Activated naive CD4-positive, alpha-beta T cell treated with anti-CD3 and anti-CD28 coated beads for 36 hours (primary cell): ENCODE data around the gene MEIS1. TPM values are rescaled to one million over a fixed set of nuclear protein-coding genes. Genes with fewer than 3 reads are reported as not detected.
"Not testable (repeated sequence)": the region's sequence is repeated elsewhere in the genome, so short reads cannot be mapped to it uniquely, and the experiment has no call there.

Source experiments
- CTCF ChIA-PET: fragments of 350-600 bp; sonication (Branson Sonifier 250); formaldehyde crosslinking; loops from one replicate; lab custom pipeline; 2021; ENCODE audit warnings: antibody characterized with exemption; lab: Charles Lee
- DNase-seq: peaks from one replicate; pipeline ENCODE4 v3.0.0-alpha.2; 2020
- H3K27ac Mint-ChIP-seq: one replicate; pipeline ENCODE4 v1.8.0; 2021; ENCODE audit warnings: mild to moderate bottlenecking, mixed read lengths
- H3K27me3 Mint-ChIP-seq: one replicate; pipeline ENCODE4 v1.8.0; 2021; ENCODE audit warnings: low read depth, mixed read lengths
- H3K36me3 Mint-ChIP-seq: one replicate; pipeline ENCODE4 v1.8.0; 2021; ENCODE audit warnings: low read depth, mixed read lengths
- H3K4me1 Mint-ChIP-seq: one replicate; pipeline ENCODE4 v1.8.0; 2021; ENCODE audit warnings: low read depth, mixed read lengths
- H3K4me3 Mint-ChIP-seq: one replicate; pipeline ENCODE4 v1.8.0; 2021; ENCODE audit warnings: mild to moderate bottlenecking, moderate library complexity, mixed read lengths
- H3K9me3 Mint-ChIP-seq: one replicate; pipeline ENCODE4 v1.8.0; 2021; ENCODE audit warnings: mixed read lengths
- intact Hi-C: fragments of 100-400 bp; cut with micrococcal nuclease; formaldehyde crosslinking; loops from one replicate; pipeline ENCODE4 v1.15.1; 2023
- total RNA-seq, 2 experiments: library from RNA; stranded (reverse); gene quantifications; one replicate each; pipeline ENCODE4 v1.2.3, GENCODE V29; 2021

MEIS1 gene
- total RNA-seq = not detected

DNA sequence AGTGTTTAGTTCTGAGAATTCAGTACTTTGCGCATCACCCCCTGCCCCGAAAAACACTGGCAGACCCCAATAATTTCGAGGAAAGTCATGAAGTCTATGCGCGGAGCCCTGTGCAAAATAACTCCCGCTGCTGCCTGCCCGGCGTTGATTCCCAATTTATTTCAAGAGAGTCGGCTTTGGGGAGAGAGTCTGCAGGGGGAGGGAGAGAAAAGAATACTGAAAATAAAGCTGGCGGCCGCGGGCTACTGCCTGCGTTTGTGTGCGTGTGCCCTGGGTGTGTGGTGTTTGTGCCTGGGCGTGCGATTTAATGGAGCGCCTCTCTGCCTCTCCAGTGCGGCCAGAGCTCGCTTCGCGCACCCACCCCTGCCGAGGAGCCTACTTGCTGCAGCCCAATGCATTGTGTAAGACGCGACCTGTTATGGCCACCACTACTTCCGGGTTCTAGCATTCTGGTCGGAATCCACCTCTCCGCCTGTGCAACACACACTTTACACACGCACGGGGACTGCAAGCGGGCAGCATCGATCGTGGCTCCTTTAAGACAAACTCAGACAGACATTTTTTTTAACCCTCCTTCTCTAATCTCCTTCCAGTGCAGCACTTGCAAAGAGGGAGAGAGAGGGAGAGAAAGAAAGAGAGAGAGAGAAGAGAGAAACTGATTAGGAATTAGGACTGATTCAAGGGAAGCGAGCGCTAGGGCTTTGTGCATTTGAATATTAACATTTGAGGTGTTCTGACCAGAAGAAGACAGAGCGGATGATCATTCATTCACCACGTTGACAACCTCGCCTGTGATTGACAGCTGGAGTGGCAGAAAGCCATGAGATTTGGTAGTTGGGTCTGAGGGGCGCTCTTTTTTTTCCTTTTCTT is at the start of gene MEIS1:
MEIS1 (plus strand) TSS at position 447 of the 870 bp plus-strand sequence. CDS start 732 bp downstream, outside the sequence.
- intact Hi-C loops = loop anchor here (2.0 kb wide), 1 partner anchor 144 kb away; no protein-coding TSS in a partner anchor
- Mint-ChIP-seq H3K27me3 (peaks cover 83% of the 10 kb centered on the region), H3K27ac (no peak within 1 kb of the TSS), H3K9me3 (no peaks in the 10 kb centered on the region), H3K4me3 (peak within 1 kb of the TSS; percentile 68), H3K36me3 (no peaks in the 10 kb centered on the region), H3K4me1 (peaks cover 34% of the 10 kb centered on the region)
- peak; percentile 32 for DNase-seq
- CTCF ChIA-PET = no interaction called here

- H3K4me1 Mint-ChIP-seq = no peaks in the 10 kb centered on the region
- intact Hi-C loops = no loop called here
- no peaks in the 10 kb centered on the region for H3K9me3 Mint-ChIP-seq
- CTCF ChIA-PET = interaction anchor here (0.6 kb wide), 1 partner anchor 155 kb away, joined by 3 read pairs; no protein-coding TSS in a partner anchor
- no peak overlapping the region for H3K4me3 Mint-ChIP-seq
- no peak for DNase-seq
- no peak overlapping the region for H3K27ac Mint-ChIP-seq
- no peaks in the 10 kb centered on the region for H3K27me3 Mint-ChIP-seq
- H3K36me3 Mint-ChIP-seq = no peaks in the 10 kb centered on the region
Measured at GRCh38 chr2:66387016-66387753, 47.7 kb upstream of the MEIS1 start.

GRCh38 chr2:66389651-66390131 is 45.2 kb upstream of the MEIS1 start:
- CTCF ChIA-PET = no interaction called here
- H3K4me3 Mint-ChIP-seq = no peak overlapping the region
- DNase-seq = no peak
- H3K4me1 Mint-ChIP-seq = no peaks in the 10 kb centered on the region
- H3K27ac Mint-ChIP-seq = no peak overlapping the region
- H3K9me3 Mint-ChIP-seq = peaks cover 1% of the 10 kb centered on the region
- H3K27me3 Mint-ChIP-seq = no peaks in the 10 kb centered on the region
- intact Hi-C loops = no loop called here
- H3K36me3 Mint-ChIP-seq = no peaks in the 10 kb centered on the region

GRCh38 chr2:66390152-66390551 is 44.8 kb upstream of the MEIS1 start:
- Mint-ChIP-seq H3K4me3 (no peak overlapping the region), H3K27me3 (no peaks in the 10 kb centered on the region), H3K27ac (no peak overlapping the region), H3K4me1 (no peaks in the 10 kb centered on the region), H3K36me3 (no peaks in the 10 kb centered on the region), H3K9me3 (peaks cover 1% of the 10 kb centered on the region)
- intact Hi-C loops = no loop called here
- DNase-seq = no peak
- CTCF ChIA-PET = interaction anchor here (0.6 kb wide), 1 partner anchor 1358 kb away, joined by 4 read pairs; no protein-coding TSS in a partner anchor

DNA sequence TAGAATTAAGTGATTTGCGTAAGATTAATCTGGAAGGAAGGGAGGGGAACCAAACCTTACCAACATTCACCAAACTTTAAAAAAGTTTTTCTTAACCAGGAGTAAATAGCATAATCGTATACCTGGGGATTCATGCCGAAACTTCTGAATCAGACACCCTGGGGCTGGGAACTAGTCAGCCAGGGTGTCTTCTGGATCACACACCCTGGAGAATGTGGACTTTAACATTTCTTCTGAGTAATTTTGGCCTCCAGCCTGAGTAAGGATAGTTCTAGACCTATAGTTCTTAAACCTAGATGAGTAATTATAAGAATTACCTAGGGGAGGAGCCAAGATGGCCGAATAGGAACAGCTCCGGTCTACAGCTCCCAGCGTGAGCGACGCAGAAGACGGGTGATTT is 44.1 kb upstream of the MEIS1 start:
- Mint-ChIP-seq H3K36me3 (no peaks in the 10 kb centered on the region), H3K27me3 (no peaks in the 10 kb centered on the region), H3K27ac (no peak overlapping the region), H3K9me3 (peaks cover 1% of the 10 kb centered on the region), H3K4me3 (no peak overlapping the region), H3K4me1 (no peaks in the 10 kb centered on the region)
- intact Hi-C loops = no loop called here
- CTCF ChIA-PET = interaction anchor here (0.6 kb wide), 1 partner anchor 1358 kb away, joined by 4 read pairs; no protein-coding TSS in a partner anchor
- no peak for DNase-seq

- not testable (repeated sequence) for H3K4me1 Mint-ChIP-seq, H3K4me3 Mint-ChIP-seq
Measured at GRCh38 chr2:66391240-66391639, 43.7 kb upstream of the MEIS1 start.

GRCh38 chr2:66405473-66405872 is 29.5 kb upstream of the MEIS1 start:
- intact Hi-C loops = no loop called here
- no peaks in the 10 kb centered on the region for H3K36me3 Mint-ChIP-seq
- H3K27ac Mint-ChIP-seq = no peak overlapping the region
- peaks cover 2% of the 10 kb centered on the region for H3K27me3 Mint-ChIP-seq
- CTCF ChIA-PET = no interaction called here
- no peaks in the 10 kb centered on the region for H3K4me1 Mint-ChIP-seq
- DNase-seq = no peak
- H3K4me3 Mint-ChIP-seq = no peak overlapping the region
- H3K9me3 Mint-ChIP-seq = peaks cover 3% of the 10 kb centered on the region

More at GRCh38 chr2:66391240-66391639, 43.7 kb upstream of the MEIS1 start:
- DNase-seq, H3K9me3 Mint-ChIP-seq, H3K27me3 Mint-ChIP-seq, H3K36me3 Mint-ChIP-seq, CTCF ChIA-PET, H3K27ac Mint-ChIP-seq, intact Hi-C loops: not testable (repeated sequence)

DNA sequence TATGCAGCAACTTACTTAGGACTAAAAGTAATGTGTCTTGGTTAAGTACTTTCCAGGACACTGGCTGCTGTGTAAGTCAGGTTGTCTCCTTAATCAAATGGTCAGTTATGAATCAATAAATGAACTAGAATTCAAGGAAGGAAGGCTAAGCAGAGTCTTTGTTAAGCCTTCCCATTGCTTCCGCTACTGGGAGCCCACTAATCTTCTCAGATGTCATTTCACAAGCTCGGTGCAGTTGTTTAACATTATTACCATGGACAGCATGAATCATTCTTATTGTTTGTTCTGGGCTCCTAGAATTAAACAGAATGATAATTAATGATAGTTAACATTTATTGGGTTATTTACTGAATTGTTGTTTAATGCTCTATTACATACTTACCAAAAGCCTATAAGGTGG is 26.0 kb upstream of the MEIS1 start:
- DNase-seq = no peak
- no peak overlapping the region for H3K27ac Mint-ChIP-seq
- intact Hi-C loops = no loop called here
- H3K4me1 Mint-ChIP-seq = no peaks in the 10 kb centered on the region
- CTCF ChIA-PET = no interaction called here
- H3K4me3 Mint-ChIP-seq = no peak overlapping the region
- no peaks in the 10 kb centered on the region for H3K9me3 Mint-ChIP-seq
- no peaks in the 10 kb centered on the region for H3K27me3 Mint-ChIP-seq
- H3K36me3 Mint-ChIP-seq = no peaks in the 10 kb centered on the region

- Mint-ChIP-seq H3K9me3 (no peaks in the 10 kb centered on the region), H3K27ac (no peak overlapping the region), H3K4me1 (no peaks in the 10 kb centered on the region), H3K36me3 (no peaks in the 10 kb centered on the region), H3K27me3 (no peaks in the 10 kb centered on the region), H3K4me3 (no peak overlapping the region)
- no peak for DNase-seq
- intact Hi-C loops = no loop called here
- CTCF ChIA-PET = no interaction called here
Measured at GRCh38 chr2:66412874-66413273, 22.1 kb upstream of the MEIS1 start.

GRCh38 chr2:66414896-66415295 is 20.0 kb upstream of the MEIS1 start:
- no peak overlapping the region for H3K27ac Mint-ChIP-seq
- H3K36me3 Mint-ChIP-seq = no peaks in the 10 kb centered on the region
- H3K9me3 Mint-ChIP-seq = no peaks in the 10 kb centered on the region
- no peaks in the 10 kb centered on the region for H3K27me3 Mint-ChIP-seq
- intact Hi-C loops = no loop called here
- no peaks in the 10 kb centered on the region for H3K4me1 Mint-ChIP-seq
- CTCF ChIA-PET = no interaction called here
- no peak overlapping the region for H3K4me3 Mint-ChIP-seq
- no peak for DNase-seq

- no peak overlapping the region for H3K4me3 Mint-ChIP-seq
- CTCF ChIA-PET = no interaction called here
- no peaks in the 10 kb centered on the region for H3K4me1 Mint-ChIP-seq
- intact Hi-C loops = no loop called here
- no peak for DNase-seq
- H3K36me3 Mint-ChIP-seq = no peaks in the 10 kb centered on the region
- no peaks in the 10 kb centered on the region for H3K27me3 Mint-ChIP-seq
- H3K27ac Mint-ChIP-seq = no peak overlapping the region
- H3K9me3 Mint-ChIP-seq = no peaks in the 10 kb centered on the region
Measured at GRCh38 chr2:66418381-66418780, 16.5 kb upstream of the MEIS1 start.

GRCh38 chr2:66421612-66422011 is 13.3 kb upstream of the MEIS1 start:
- peaks cover 15% of the 10 kb centered on the region for H3K27me3 Mint-ChIP-seq
- H3K27ac Mint-ChIP-seq = no peak overlapping the region
- H3K4me1 Mint-ChIP-seq = no peaks in the 10 kb centered on the region
- intact Hi-C loops = no loop called here
- no peak for DNase-seq
- no peak overlapping the region for H3K4me3 Mint-ChIP-seq
- CTCF ChIA-PET = interaction anchor here (0.6 kb wide), 1 partner anchor 1364 kb away, joined by 3 read pairs; no protein-coding TSS in a partner anchor
- H3K36me3 Mint-ChIP-seq = no peaks in the 10 kb centered on the region
- no peaks in the 10 kb centered on the region for H3K9me3 Mint-ChIP-seq
